Lower leg skin (tissue), 4 donors: ENCODE measurements around the gene POLE2. TPM values are rescaled to one million over a fixed set of nuclear protein-coding genes. Genes with fewer than 3 reads are reported as not detected.
"Not testable (repeated sequence)": the region's sequence is repeated elsewhere in the genome, so short reads cannot be mapped to it uniquely, and the experiment has no call there.

Experiments used
- DNase-seq, 2 donors: peaks; one replicate each; pipeline ENCODE4 v3.0.0-alpha.2; 2019; ENCODE audit warnings: low spot score in 2 of 2
- H3K4me3 ChIP-seq: fragments of 200-600 bp; sonication (generic); 2 replicates; pipeline ENCODE4 v1.5.1; 2017; ENCODE audit warnings: mild to moderate bottlenecking, low read depth; ENCODE audit not compliant: poor library complexity, severe bottlenecking
- CTCF ChIP-seq, 3 donors: fragments of 450-650 bp; IDR thresholded peaks; one replicate each; pipeline ENCODE4 v1.5.1; 2016; ENCODE audit warnings: antibody characterized with exemption in 3 of 3, mild to moderate bottlenecking in 3 of 3, moderate library complexity in 2 of 3
- POLR2A ChIP-seq, 2 donors: fragments of 450-650 bp; IDR thresholded peaks; one replicate each; pipeline ENCODE4 v1.6.1; 2016 to 2017; ENCODE audit warnings: antibody characterized with exemption in 2 of 2, mild to moderate bottlenecking in 1 of 2, moderate library complexity in 1 of 2
- WGBS, 2 donors: methylation state at CpG; one replicate each; pipeline ENCODE4 v1.1.5; 2018; 5-methylcytosine and 5-hydroxymethylcytosine counted together
- intact Hi-C: fragments of 100-400 bp; cut with DNase I; formaldehyde crosslinking; loops from one replicate; pipeline ENCODE4 v1.15.0; 2023; ENCODE audit warnings: low total_unique reads
- total RNA-seq, 4 donors: library from RNA; depleted of rRNA; stranded (reverse); fragments of >200 nt; gene quantifications; one replicate each; pipeline ENCODE4 v1.1.0, GENCODE V29; 2016

POLE2 gene
- total RNA-seq, 4 donors from 2014 or later, result 0.49 to 4.1 (median 1.3) TPM

DNA sequence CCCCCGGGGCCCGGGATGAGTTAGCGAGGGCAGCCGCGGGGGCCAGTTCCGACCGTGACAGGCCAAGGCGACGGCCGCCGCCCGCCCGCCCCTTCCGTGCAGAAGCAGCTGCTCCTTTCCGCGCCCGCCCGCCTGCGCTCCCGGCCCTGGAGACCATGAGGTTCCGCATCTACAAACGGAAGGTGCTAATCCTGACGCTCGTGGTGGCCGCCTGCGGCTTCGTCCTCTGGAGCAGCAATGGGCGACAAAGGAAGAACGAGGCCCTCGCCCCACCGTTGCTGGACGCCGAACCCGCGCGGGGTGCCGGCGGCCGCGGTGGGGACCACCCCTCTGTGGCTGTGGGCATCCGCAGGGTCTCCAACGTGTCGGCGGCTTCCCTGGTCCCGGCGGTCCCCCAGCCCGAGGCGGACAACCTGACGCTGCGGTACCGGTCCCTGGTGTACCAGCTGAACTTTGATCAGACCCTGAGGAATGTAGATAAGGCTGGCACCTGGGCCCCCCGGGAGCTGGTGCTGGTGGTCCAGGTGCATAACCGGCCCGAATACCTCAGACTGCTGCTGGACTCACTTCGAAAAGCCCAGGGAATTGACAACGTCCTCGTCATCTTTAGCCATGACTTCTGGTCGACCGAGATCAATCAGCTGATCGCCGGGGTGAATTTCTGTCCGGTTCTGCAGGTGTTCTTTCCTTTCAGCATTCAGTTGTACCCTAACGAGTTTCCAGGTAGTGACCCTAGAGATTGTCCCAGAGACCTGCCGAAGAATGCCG lies 66.7 kb downstream of the POLE2 start:
- intact Hi-C loops, result no loop called here
- 6 to 8% methylated on average over 19 to 31 of the region's 65 CpGs for WGBS, 2 donors
- TF ChIP-seq CTCF (IDR thresholded peaks at IDR 0.05), result no peak
- TF ChIP-seq POLR2A (IDR thresholded peaks at IDR 0.05), result no peak

DNA sequence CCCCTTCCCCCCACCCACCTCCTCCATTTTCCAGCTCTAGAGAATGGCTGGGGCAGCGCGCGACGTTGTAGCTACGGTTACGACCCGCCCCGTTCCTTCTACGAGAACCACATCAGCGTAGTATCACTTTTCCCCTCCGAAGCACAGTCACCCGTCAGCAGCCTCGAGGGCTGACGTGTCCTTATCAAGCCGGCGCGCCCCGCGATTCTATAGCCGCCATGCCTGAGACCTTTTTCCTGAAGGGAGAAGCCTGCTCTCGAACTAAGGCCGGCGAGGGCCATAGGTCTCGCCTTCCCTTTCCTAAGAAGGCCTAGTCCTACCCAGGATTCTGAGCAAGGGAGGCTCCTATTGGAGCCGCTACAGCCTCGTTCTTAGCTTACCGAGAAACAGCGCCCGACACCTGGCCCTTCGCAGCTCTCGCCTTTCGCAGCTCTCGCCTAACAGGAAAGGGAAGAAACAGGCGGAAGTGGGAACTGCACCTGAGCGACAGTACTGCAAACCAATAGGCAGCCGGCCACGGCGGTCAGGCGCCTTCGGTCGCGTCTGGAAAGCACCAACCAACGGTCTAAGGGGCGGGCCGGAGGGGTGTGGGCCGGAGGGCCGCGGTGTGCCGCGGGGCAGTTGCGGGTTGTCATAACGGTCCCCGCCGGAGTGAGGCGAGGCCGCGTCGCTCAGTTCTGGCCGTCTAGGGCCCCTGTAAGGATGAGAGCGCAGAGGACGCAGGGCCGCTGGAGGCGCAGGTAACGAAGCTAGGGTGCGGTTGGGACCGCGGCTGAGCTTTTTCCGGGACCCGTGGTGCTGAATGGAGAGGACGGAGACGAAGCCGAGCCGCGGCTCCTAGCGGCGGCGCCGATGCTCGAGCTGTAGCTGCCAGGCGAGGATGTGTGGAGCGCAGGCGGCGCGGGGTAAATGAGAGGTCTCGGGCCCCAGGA lies 67.6 kb downstream of the POLE2 start, which contains the start of the genes MGAT2 and RPL36AL:
MGAT2 (plus strand) TSS at position 618 of the 932 bp plus-strand sequence. CDS start 470 bp downstream, outside the sequence.
RPL36AL (minus strand) TSS at position 445 of the 932 bp plus-strand sequence. CDS start 1,522 bp downstream, outside the sequence.
- TF ChIP-seq POLR2A (IDR thresholded peaks at IDR 0.05) (peak in 1 of 2 donors; percentile 69), CTCF (IDR thresholded peaks at IDR 0.05) (peak in 1 of 3 donors; percentile 33)
- WGBS, 2 donors, result 0% methylated on average over 58 to 83 of the region's 85 CpGs
- intact Hi-C loops, result no loop called here
- peak; percentile 97 to 99 for DNase-seq
- H3K4me3 ChIP-seq, result peak within 1 kb of the TSS; percentile 77

More for the DNA sequence above, 66.7 kb downstream of the POLE2 start:
- H3K4me3 ChIP-seq, result peak overlapping the region; percentile 77
- DNase-seq, result peak; percentile 60 to 94

DNA sequence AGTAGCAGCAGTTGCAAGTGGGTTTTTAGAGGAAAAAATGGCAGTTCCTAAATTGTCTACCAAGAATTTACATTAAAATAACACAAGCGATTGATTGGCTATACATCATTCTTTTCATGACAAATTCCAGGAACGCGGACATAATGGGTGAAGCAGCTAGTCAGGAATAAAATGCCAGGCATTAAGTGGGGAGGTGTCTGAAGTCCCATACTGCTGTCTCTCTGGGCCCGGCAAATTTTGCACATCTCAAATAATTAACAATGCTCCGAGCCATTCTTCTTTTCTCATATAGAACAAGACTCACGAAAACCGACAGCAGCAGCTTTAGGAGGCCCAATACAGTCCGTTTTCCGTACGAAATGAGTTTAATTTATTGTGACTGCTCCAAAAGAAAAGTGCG lies 68.3 kb downstream of the POLE2 start:
- no peak for DNase-seq
- intact Hi-C loops, result no loop called here
- H3K4me3 ChIP-seq, result peak overlapping the region; percentile 77
- WGBS, 2 donors, result 0 to 1% methylated on average over 11 of the region's 11 CpGs
- no peak for TF ChIP-seq POLR2A (IDR thresholded peaks at IDR 0.05)
- TF ChIP-seq CTCF (IDR thresholded peaks at IDR 0.05), result no peak

GRCh38 chr14:49619273-49619672 lies 68.7 kb downstream of the POLE2 start:
- H3K4me3 ChIP-seq, DNase-seq, intact Hi-C loops: not testable (repeated sequence)
- 66% methylated on average over 19 of the region's 19 CpGs for WGBS, 2 donors

GRCh38 chr14:49617852-49618519 lies 70.0 kb downstream of the POLE2 start:
- no peak overlapping the region for H3K4me3 ChIP-seq
- intact Hi-C loops, result no loop called here
- DNase-seq, result no peak
- no peak for TF ChIP-seq CTCF (IDR thresholded peaks at IDR 0.05)
- no peak for TF ChIP-seq POLR2A (IDR thresholded peaks at IDR 0.05)
- WGBS, 2 donors, result 88 to 89% methylated on average over 6 of the region's 6 CpGs
